Suprapubic skin (tissue), 4 donors: ENCODE measurements around the gene LRRC28.

Experiments used
- CTCF ChIP-seq, 2 donors: fragments of 200-600 bp in 1 of 2; fragments of 450-650 bp in 1 of 2; sonication (generic) in 1 of 2; IDR thresholded peaks; one replicate each; pipeline ENCODE4 v1.5.1; 2016 to 2019; ENCODE audit warnings: antibody characterized with exemption in 2 of 2, mild to moderate bottlenecking in 1 of 2, moderate library complexity in 1 of 2
- EP300 ChIP-seq: sonication (generic); formaldehyde crosslinking; IDR thresholded peaks from one replicate; pipeline ENCODE4 v1.6.1; 2017; ENCODE audit warnings: antibody characterized with exemption
- POLR2A ChIP-seq, 2 donors: fragments of 450-650 bp; IDR thresholded peaks; one replicate each; pipeline ENCODE4 v1.6.1; 2017; ENCODE audit warnings: antibody characterized with exemption in 2 of 2, mild to moderate bottlenecking in 2 of 2, moderate library complexity in 2 of 2
- POLR2AphosphoS5 ChIP-seq, 3 donors: sonication (generic); formaldehyde crosslinking; IDR thresholded peaks; one replicate each; pipeline ENCODE4 v1.6.1; 2017; ENCODE audit warnings: antibody characterized with exemption in 3 of 3

- TF ChIP-seq CTCF (IDR thresholded peaks at IDR 0.05), result no peak
- TF ChIP-seq EP300, result no peak
- no peak for TF ChIP-seq POLR2AphosphoS5 (IDR thresholded peaks at IDR 0.05)
- TF ChIP-seq POLR2A (IDR thresholded peaks at IDR 0.05), result no peak
Observed at GRCh38 chr15:99348412-99348811, 97.1 kb downstream of the LRRC28 start.
